K562 (cell line): ENCODE results near the gene ZNF563. TPM values are rescaled to one million over a fixed set of nuclear protein-coding genes. Genes with fewer than 3 reads are reported as not detected.

ENCODE experiments used
- ATAC-seq: fragments of 200-7000 bp; cut with Tn5 transposase; 3 replicates; pipeline ENCODE4 v1.9.1; 2020; ENCODE audit warnings: moderate library complexity
- BruUV-seq: library from RNA; stranded (reverse); fragments of 400-500 nt; replicated peaks from 2 replicates; lab custom pipeline; 2021; lab: Mats Ljungman, UMichigan
- CTCF ChIA-PET: fragments of 300-600 bp; formaldehyde crosslinking; extraction: SDS; loops from one replicate; lab custom pipeline; 2021; ENCODE audit warnings: low intra/inter-chr PET ratio; lab: Yijun Ruan, JAX
- POLR2A ChIA-PET: fragments of 300-600, 350-650 bp; sonication (Branson Sonifier 250); formaldehyde crosslinking; extraction: SDS; loops from one replicate; lab custom pipeline; 2021; ENCODE audit warnings: antibody characterized with exemption, inconsistent platforms; lab: Yijun Ruan, JAX
- DNase-seq, 4 experiments: peaks; one replicate each; pipeline versions ENCODE4 v3.0.0 to v3.0.0-alpha.2; 2011 to 2018; ENCODE audit warnings: low spot score in 3 of 4, mixed read lengths in 3 of 4; ENCODE audit errors: extremely low read depth in 1 of 4
- FAIRE-seq: peaks from 2 replicates; lab custom pipeline; 2011; peaks lifted over from hg19 to GRCh38; lab: Jason Lieb, UNC
- H2AFZ ChIP-seq: 2 replicates; pipeline ENCODE4 v1.6.0; 2011; ENCODE audit warnings: low read depth, low read length, control low read depth, inconsistent platforms
- H3K27ac ChIP-seq: fragments of 200-600 bp; 3 replicates; pipeline ENCODE4 v1.8.0; 2011; ENCODE audit warnings: low read depth, mild to moderate bottlenecking, control low read depth, inconsistent platforms, low read length, moderate library complexity, mixed read lengths; ENCODE audit errors: extremely low read depth
- H3K27me3 ChIP-seq, 2 experiments: fragments of 300-600 bp in 1 of 2; 2 replicates in 1 of 2; 3 replicates in 1 of 2; pipeline versions ENCODE4 v1.6.0 to v1.8.0; 2011; ENCODE audit warnings: inconsistent platforms in 2 of 2, low read length in 2 of 2, mild to moderate bottlenecking in 1 of 2, mixed read lengths in 1 of 2, moderate library complexity in 1 of 2; ENCODE audit not compliant: control insufficient read depth in 2 of 2, insufficient read depth in 2 of 2
- H3K36me3 ChIP-seq: fragments of 300-600 bp; 3 replicates; pipeline ENCODE4 v1.8.0; 2011; ENCODE audit warnings: mild to moderate bottlenecking, low read length, inconsistent platforms; ENCODE audit not compliant: control insufficient read depth, insufficient read depth
- H3K4me1 ChIP-seq, 2 experiments: fragments of 200-600 bp in 1 of 2; replicated peaks in 1 of 2; 2 replicates in 1 of 2; 3 replicates in 1 of 2; pipeline versions ENCODE4 v1.5.1 to v1.8.0; 2011; ENCODE audit warnings: inconsistent platforms in 2 of 2, low read length in 2 of 2, mild to moderate bottlenecking in 1 of 2, mixed read lengths in 1 of 2, moderate library complexity in 1 of 2; ENCODE audit not compliant: control insufficient read depth in 2 of 2, insufficient read depth in 2 of 2
- H3K4me2 ChIP-seq: 2 replicates; pipeline ENCODE4 v1.6.1; 2011; ENCODE audit warnings: low read length, control low read depth, inconsistent platforms, mixed read lengths; ENCODE audit not compliant: insufficient read depth
- H3K4me3 ChIP-seq: fragments of 200-600 bp; sonication (generic), shearing (Covaris generic); 2 replicates; pipeline ENCODE4 v1.5.1; 2016; ENCODE audit warnings: control low read depth, inconsistent platforms
- H3K79me2 ChIP-seq: fragments of 200-600 bp; 3 replicates; pipeline ENCODE4 v1.8.0; 2011; ENCODE audit warnings: low read length, inconsistent platforms; ENCODE audit not compliant: control insufficient read depth, insufficient read depth
- H3K9ac ChIP-seq, 2 experiments: 2 replicates each; pipeline versions ENCODE4 v1.6.0 to v1.6.1; 2011; ENCODE audit warnings: low read depth in 2 of 2, low read length in 2 of 2, control low read depth in 1 of 2, inconsistent platforms in 1 of 2, mild to moderate bottlenecking in 1 of 2, mixed read lengths in 1 of 2; ENCODE audit not compliant: insufficient read depth in 1 of 2
- H3K9me1 ChIP-seq: one replicate; pipeline ENCODE4 v1.6.0; 2011; ENCODE audit warnings: inconsistent platforms, mild to moderate bottlenecking, low read length, moderate library complexity; ENCODE audit not compliant: control insufficient read depth, insufficient read depth
- H3K9me3 ChIP-seq: replicated peaks from 2 replicates; pipeline ENCODE4 v1.5.1; 2011; ENCODE audit warnings: low read depth, low read length, inconsistent platforms; ENCODE audit not compliant: control insufficient read depth, insufficient read depth
- H4K20me1 ChIP-seq: replicated peaks from 2 replicates; pipeline ENCODE4 v1.6.1; 2011; ENCODE audit warnings: low read length, inconsistent platforms, mixed read lengths; ENCODE audit not compliant: control insufficient read depth, insufficient read depth
- ARID1B ChIP-seq: fragments of 450-650 bp; IDR thresholded peaks from 2 replicates; pipeline ENCODE4 v1.6.1; 2016; ENCODE audit warnings: antibody characterized with exemption, mild to moderate bottlenecking, inconsistent platforms
- ESRRA ChIP-seq: fragments of 450-650 bp; IDR thresholded peaks from 2 replicates; pipeline ENCODE4 v1.6.1; 2014; ENCODE audit warnings: low read depth, mild to moderate bottlenecking, moderate library complexity, borderline replicate concordance
- LCOR ChIP-seq: sonication (generic); formaldehyde crosslinking; IDR thresholded peaks from 2 replicates; pipeline ENCODE4 v1.8.0; 2022; ENCODE audit warnings: mild to moderate bottlenecking, missing genetic modification reagents
- PYGO2 ChIP-seq: fragments of 450-650 bp; IDR thresholded peaks from 2 replicates; pipeline ENCODE4 v1.6.1; 2016; ENCODE audit warnings: mild to moderate bottlenecking, missing genetic modification characterization, moderate library complexity, missing compliant biosample characterization
- TBL1XR1 ChIP-seq, 2 experiments: IDR thresholded peaks; 2 replicates each; pipeline ENCODE4 v1.6.1; 2012; ENCODE audit warnings: improper control_type of control experiment in 2 of 2, low read length in 2 of 2, mild to moderate bottlenecking in 1 of 2
- TEAD4 ChIP-seq, 2 experiments: sonication (generic) in 1 of 2; formaldehyde crosslinking in 1 of 2; IDR thresholded peaks; 2 replicates each; pipeline versions ENCODE4 v1.6.1 to v1.8.0; 2012 to 2022; ENCODE audit warnings: borderline replicate concordance in 1 of 2, inconsistent platforms in 1 of 2, low read length in 1 of 2, mild to moderate bottlenecking in 1 of 2, missing genetic modification reagents in 1 of 2
- ZNF217 ChIP-seq: sonication (generic); formaldehyde crosslinking; IDR thresholded peaks from 2 replicates; pipeline ENCODE4 v1.8.0; 2022; ENCODE audit warnings: mild to moderate bottlenecking, missing genetic modification reagents
- ZNF41 ChIP-seq: fragments of 250-450 bp; sonication (Bioruptor Pico); conservative IDR thresholded peaks from 2 replicates; pipeline ENCODE4 v1.4.0; 2020; ENCODE audit warnings: mild to moderate bottlenecking
- ZNF589 ChIP-seq: fragments of 200-800 bp; sonication (Bioruptor generic); IDR thresholded peaks from 2 replicates; pipeline ENCODE4 v1.6.1; 2016; ENCODE audit warnings: low read depth, missing genetic modification characterization, missing compliant biosample characterization
- WGBS: fragments of 100-300 bp; shearing (Covaris generic); methylation state at CpG from one replicate; pipeline ENCODE4 v1.1.6; 2016; ENCODE audit warnings: low coverage, mixed read lengths; ENCODE audit not compliant: insufficient coverage; ENCODE audit errors: missing lambda C conversion rate; 5-methylcytosine and 5-hydroxymethylcytosine counted together
- in situ Hi-C: fragments of 300-500 bp; cut with MboI; formaldehyde crosslinking; loops from 4 replicates; pipeline ENCODE4 v1.15.0; 2018; ENCODE audit warnings: inconsistent platforms, mixed read lengths
- intact Hi-C: fragments of 100-400 bp; cut with micrococcal nuclease; formaldehyde crosslinking; loops from 2 replicates; pipeline ENCODE4 v1.14.2; 2022
- polyA plus RNA-seq, 8 experiments: library from polyadenylated mRNA; depleted of rRNA in 4 of 8; stranded (reverse) in 5 of 8; unstranded in 3 of 8; fragments of >200 nt; fragmentation: Nextera tagmentation in 2 of 8; fragmentation: Illumina TruSeq in 1 of 8; extraction: Ambion mirVana in 2 of 8; extraction: Trizol in 1 of 8; gene quantifications; 2 replicates each; pipeline versions ENCODE4 v1.2.1 to v1.2.3, GENCODE V29; 2011 to 2014; ENCODE audit warnings: inconsistent platforms in 1 of 8, missing spikeins in 1 of 8
- total RNA-seq, 7 experiments: library from RNA; depleted of rRNA in 6 of 7; stranded (reverse); fragments of >200 nt in 6 of 7; fragmentation: Illumina TruSeq in 2 of 7; extraction: Trizol in 2 of 7; gene quantifications; 2 replicates each; pipeline versions ENCODE4 v1.2.1 to v1.2.3, GENCODE V29; 2011 to 2021; ENCODE audit warnings: low replicate concordance in 1 of 7
- TF ChIP-seq, protein P1 (sequence below), 2 experiments: fragments of 450-650 bp; formaldehyde crosslinking in 1 of 2; IDR thresholded peaks; 2 replicates each; pipeline versions ENCODE4 v1.4.0 to v1.6.1; 2014 to 2020; ENCODE audit warnings: mild to moderate bottlenecking in 2 of 2, borderline replicate concordance in 1 of 2, low read depth in 1 of 2
- TF ChIP-seq, protein P2 (sequence below): sonication (generic); formaldehyde crosslinking; IDR thresholded peaks from 2 replicates; pipeline ENCODE4 v1.8.1; 2023; ENCODE audit warnings: mild to moderate bottlenecking, missing genetic modification reagents

The ZNF563 gene
- total and polyA plus RNA-seq, 9 of the 15 experiments (the other 6 are each of a cell fraction or from before 2014, with no cell fraction given) = 0.37 to 2.9 (median 0.74) TPM

DNA sequence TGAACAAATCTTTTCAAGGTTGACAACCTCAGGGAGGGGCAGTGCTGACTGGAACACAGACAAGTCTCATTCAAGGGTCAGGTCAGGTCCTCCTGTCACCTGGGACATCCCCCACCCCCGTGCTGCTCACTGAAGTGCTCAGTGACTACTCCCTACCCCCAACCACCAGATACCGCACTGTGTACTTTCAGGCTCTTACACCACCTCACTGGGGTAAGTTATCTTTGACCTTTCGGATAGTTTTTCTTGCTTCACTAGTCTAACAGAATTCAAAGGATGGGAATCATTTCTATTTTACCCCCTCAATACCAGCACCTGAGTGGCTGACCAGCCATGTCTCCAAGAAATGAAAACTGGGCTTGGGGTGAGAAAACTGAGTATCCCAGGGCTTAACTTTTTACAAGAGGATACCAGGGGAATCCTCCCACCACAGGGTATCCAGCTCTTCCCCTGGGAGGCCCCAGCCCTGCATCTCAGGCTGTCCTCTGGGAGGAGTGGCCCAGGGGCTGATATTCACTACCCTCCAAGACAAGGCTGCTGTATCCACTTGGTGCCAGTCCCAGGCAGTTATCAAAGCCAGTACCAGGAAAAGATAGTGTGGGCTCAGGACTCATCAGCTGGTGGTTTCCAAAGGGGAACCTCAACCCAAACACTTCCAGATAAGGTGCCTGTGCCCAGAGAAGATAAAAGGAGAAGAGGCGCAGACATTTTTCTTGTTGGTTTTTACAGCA, 2.1 kb downstream of the ZNF563 start:
- no peaks in the 10 kb centered on the region for H4K20me1 ChIP-seq
- no peak overlapping the region for H2AFZ ChIP-seq
- H3K4me2 ChIP-seq = peak overlapping the region; percentile 22; the same call in 1 of the 2 replicates
- H3K9me3 ChIP-seq = no peaks in the 10 kb centered on the region
- H3K4me3 ChIP-seq = no peak overlapping the region
- H3K36me3 ChIP-seq = no peaks in the 10 kb centered on the region
- H3K79me2 ChIP-seq = no peaks in the 10 kb centered on the region
- ChIA-PET CTCF (no interaction called here), POLR2A (interaction anchor here (0.6 kb wide), 1 partner anchor 141 kb away, joined by 3 read pairs; no protein-coding TSS in a partner anchor)
- 1% methylated on average over 4 of the region's 4 CpGs for WGBS
- DNase-seq (peak in 1 of 4 experiments; percentile 19), ATAC-seq (peak; percentile 74), FAIRE-seq (peak; percentile 15)
- H3K9me1 ChIP-seq = no peaks in the 10 kb centered on the region
- H3K4me1 ChIP-seq = peaks cover 12 to 16% of the 10 kb centered on the region in 2 experiments
- H3K27me3 ChIP-seq = no peaks in the 10 kb centered on the region; a peak in 1 of 5 replicates
- H3K27ac ChIP-seq = no peak overlapping the region
- in situ Hi-C loops (no loop called here), intact Hi-C loops (no loop called here)
- no TSS peak for BruUV-seq
- H3K9ac ChIP-seq = no peak overlapping the region
- no peak for TF ChIP-seq ZNF41 (CRISPR knock-in tag)
- peak; percentile 33; the same call in 1 of the 2 replicates for TF ChIP-seq ZNF589 (CRISPR knock-in tag)
- no peak for TF ChIP-seq ZNF217 (CRISPR knock-in tag)
- TF ChIP-seq ARID1B = peak; percentile 59
- TF ChIP-seq, protein P1, sequence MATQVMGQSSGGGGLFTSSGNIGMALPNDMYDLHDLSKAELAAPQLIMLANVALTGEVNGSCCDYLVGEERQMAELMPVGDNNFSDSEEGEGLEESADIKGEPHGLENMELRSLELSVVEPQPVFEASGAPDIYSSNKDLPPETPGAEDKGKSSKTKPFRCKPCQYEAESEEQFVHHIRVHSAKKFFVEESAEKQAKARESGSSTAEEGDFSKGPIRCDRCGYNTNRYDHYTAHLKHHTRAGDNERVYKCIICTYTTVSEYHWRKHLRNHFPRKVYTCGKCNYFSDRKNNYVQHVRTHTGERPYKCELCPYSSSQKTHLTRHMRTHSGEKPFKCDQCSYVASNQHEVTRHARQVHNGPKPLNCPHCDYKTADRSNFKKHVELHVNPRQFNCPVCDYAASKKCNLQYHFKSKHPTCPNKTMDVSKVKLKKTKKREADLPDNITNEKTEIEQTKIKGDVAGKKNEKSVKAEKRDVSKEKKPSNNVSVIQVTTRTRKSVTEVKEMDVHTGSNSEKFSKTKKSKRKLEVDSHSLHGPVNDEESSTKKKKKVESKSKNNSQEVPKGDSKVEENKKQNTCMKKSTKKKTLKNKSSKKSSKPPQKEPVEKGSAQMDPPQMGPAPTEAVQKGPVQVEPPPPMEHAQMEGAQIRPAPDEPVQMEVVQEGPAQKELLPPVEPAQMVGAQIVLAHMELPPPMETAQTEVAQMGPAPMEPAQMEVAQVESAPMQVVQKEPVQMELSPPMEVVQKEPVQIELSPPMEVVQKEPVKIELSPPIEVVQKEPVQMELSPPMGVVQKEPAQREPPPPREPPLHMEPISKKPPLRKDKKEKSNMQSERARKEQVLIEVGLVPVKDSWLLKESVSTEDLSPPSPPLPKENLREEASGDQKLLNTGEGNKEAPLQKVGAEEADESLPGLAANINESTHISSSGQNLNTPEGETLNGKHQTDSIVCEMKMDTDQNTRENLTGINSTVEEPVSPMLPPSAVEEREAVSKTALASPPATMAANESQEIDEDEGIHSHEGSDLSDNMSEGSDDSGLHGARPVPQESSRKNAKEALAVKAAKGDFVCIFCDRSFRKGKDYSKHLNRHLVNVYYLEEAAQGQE (IDR thresholded peaks at IDR 0.05; ENCODE audit: borderline replicate concordance) = peak; percentile 39
- TF ChIP-seq, protein P1 (CRISPR knock-in tag; IDR thresholded peaks at IDR 0.05; ENCODE audit: low read depth) = no peak
- peak; percentile 50; the same call in 1 of the 2 replicates for TF ChIP-seq ESRRA
- TF ChIP-seq LCOR (CRISPR knock-in tag) = no peak
- peak in 1 of 2 experiments; percentile 23; a peak in 1 of 4 replicates for TF ChIP-seq TBL1XR1 (IDR thresholded peaks at IDR 0.05; ENCODE audit: low read length in 2 of 2)
- peak; percentile 70; the same call in 1 of the 2 replicates for TF ChIP-seq TEAD4 (IDR thresholded peaks at IDR 0.05; ENCODE audit: low read length)
- no peak for TF ChIP-seq TEAD4 (CRISPR knock-in tag; IDR thresholded peaks at IDR 0.05; ENCODE audit: borderline replicate concordance)
- TF ChIP-seq, protein P2, sequence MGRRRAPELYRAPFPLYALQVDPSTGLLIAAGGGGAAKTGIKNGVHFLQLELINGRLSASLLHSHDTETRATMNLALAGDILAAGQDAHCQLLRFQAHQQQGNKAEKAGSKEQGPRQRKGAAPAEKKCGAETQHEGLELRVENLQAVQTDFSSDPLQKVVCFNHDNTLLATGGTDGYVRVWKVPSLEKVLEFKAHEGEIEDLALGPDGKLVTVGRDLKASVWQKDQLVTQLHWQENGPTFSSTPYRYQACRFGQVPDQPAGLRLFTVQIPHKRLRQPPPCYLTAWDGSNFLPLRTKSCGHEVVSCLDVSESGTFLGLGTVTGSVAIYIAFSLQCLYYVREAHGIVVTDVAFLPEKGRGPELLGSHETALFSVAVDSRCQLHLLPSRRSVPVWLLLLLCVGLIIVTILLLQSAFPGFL (CRISPR knock-in tag) = no peak
- TF ChIP-seq PYGO2 (tag) = no peak
